H9 (cell line): ENCODE data around the gene ZNF526. TPM values are rescaled to one million over a fixed set of nuclear protein-coding genes. Genes with fewer than 3 reads are reported as not detected.

Source experiments
- DNase-seq: peaks from one replicate; pipeline ENCODE4 v3.0.0-alpha.2; 2017
- H2AFZ ChIP-seq: one replicate; pipeline ENCODE4 v1.6.1; 2013; ENCODE audit warnings: mild to moderate bottlenecking, low read length, control low read depth, moderate library complexity
- H2AK5ac ChIP-seq: 2 replicates; pipeline ENCODE4 v1.6.1; 2013; ENCODE audit warnings: low read length, control low read depth, mixed read lengths; ENCODE audit not compliant: insufficient read length
- H2BK120ac ChIP-seq: one replicate; pipeline ENCODE4 v1.6.1; 2013; ENCODE audit warnings: low read depth, mild to moderate bottlenecking, low read length, control low read depth, inconsistent platforms; ENCODE audit not compliant: poor library complexity, severe bottlenecking
- H2BK12ac ChIP-seq: 2 replicates; pipeline ENCODE4 v1.6.1; 2013; ENCODE audit warnings: low read length, control low read depth, mixed read lengths, low read depth; ENCODE audit not compliant: insufficient read length
- H2BK15ac ChIP-seq: 2 replicates; pipeline ENCODE4 v1.6.1; 2013; ENCODE audit warnings: low read depth, low read length, control low read depth
- H2BK20ac ChIP-seq: one replicate; pipeline ENCODE4 v1.6.1; 2013; ENCODE audit warnings: low read depth, mild to moderate bottlenecking, low read length, control low read depth, inconsistent platforms; ENCODE audit not compliant: poor library complexity, severe bottlenecking
- H2BK5ac ChIP-seq: 2 replicates; pipeline ENCODE4 v1.6.1; 2013; ENCODE audit warnings: low read length, control low read depth, mixed read lengths; ENCODE audit not compliant: insufficient read length
- H3K14ac ChIP-seq: 2 replicates; pipeline ENCODE4 v1.6.1; 2013; ENCODE audit warnings: low read length, control low read depth; ENCODE audit not compliant: insufficient read depth
- H3K18ac ChIP-seq: 2 replicates; pipeline ENCODE4 v1.6.1; 2013; ENCODE audit warnings: low read depth, mild to moderate bottlenecking, mixed read lengths, low read length, control low read depth; ENCODE audit not compliant: insufficient read length
- H3K23ac ChIP-seq: 2 replicates; pipeline ENCODE4 v1.6.1; 2013; ENCODE audit warnings: low read length, control low read depth, mixed read lengths, low read depth; ENCODE audit not compliant: insufficient read length
- H3K23me2 ChIP-seq: 2 replicates; pipeline ENCODE4 v1.6.1; 2013; ENCODE audit warnings: low read depth, mild to moderate bottlenecking, mixed read lengths, low read length, control low read depth; ENCODE audit not compliant: insufficient read length, poor library complexity, severe bottlenecking
- H3K27ac ChIP-seq: 2 replicates; pipeline ENCODE4 v1.5.1; 2013; ENCODE audit warnings: low read length, control low read depth, mixed read lengths, low read depth; ENCODE audit not compliant: insufficient read length
- H3K27me3 ChIP-seq: 2 replicates; pipeline ENCODE4 v1.6.1; 2013; ENCODE audit warnings: low read length, control low read depth, inconsistent platforms; ENCODE audit not compliant: insufficient read depth
- H3K4ac ChIP-seq: 2 replicates; pipeline ENCODE4 v1.6.1; 2013; ENCODE audit warnings: low read depth, mild to moderate bottlenecking, control low read depth, inconsistent platforms, low read length, moderate library complexity
- H3K4me1 ChIP-seq: 2 replicates; pipeline ENCODE4 v1.6.1; 2013; ENCODE audit warnings: low read length, control low read depth, inconsistent platforms; ENCODE audit not compliant: insufficient read depth
- H3K4me2 ChIP-seq: 2 replicates; pipeline ENCODE4 v1.6.1; 2013; ENCODE audit warnings: low read length, control low read depth, mixed read lengths; ENCODE audit not compliant: insufficient read length, insufficient read depth
- H3K56ac ChIP-seq: 2 replicates; pipeline ENCODE4 v1.6.1; 2013; ENCODE audit warnings: low read depth, mild to moderate bottlenecking, mixed read lengths, low read length, control low read depth; ENCODE audit not compliant: insufficient read length
- H3K79me1 ChIP-seq: 2 replicates; pipeline ENCODE4 v1.6.1; 2013; ENCODE audit warnings: low read depth, mild to moderate bottlenecking, moderate library complexity, low read length, control low read depth, inconsistent platforms; ENCODE audit not compliant: insufficient read depth, poor library complexity, severe bottlenecking
- H3K79me2 ChIP-seq: 2 replicates; pipeline ENCODE4 v1.6.1; 2013; ENCODE audit warnings: low read length, control low read depth, inconsistent platforms; ENCODE audit not compliant: insufficient read depth
- H3K9ac ChIP-seq: 2 replicates; pipeline ENCODE4 v1.6.1; 2013; ENCODE audit warnings: low read length, control low read depth, mixed read lengths; ENCODE audit not compliant: insufficient read length; ENCODE audit errors: extremely low read depth
- H3K9me3 ChIP-seq: one replicate; pipeline ENCODE4 v1.6.1; 2013; ENCODE audit warnings: low read depth, low read length, inconsistent platforms; ENCODE audit not compliant: control insufficient read depth
- H3T11ph ChIP-seq: one replicate; pipeline ENCODE4 v1.6.1; 2013; ENCODE audit warnings: mild to moderate bottlenecking, low read length, control low read depth, inconsistent platforms
- H4K20me1 ChIP-seq: one replicate; pipeline ENCODE4 v1.6.1; 2013; ENCODE audit not compliant: control insufficient read depth, insufficient read length, insufficient read depth
- H4K5ac ChIP-seq: 2 replicates; pipeline ENCODE4 v1.6.1; 2013; ENCODE audit warnings: low read depth, mild to moderate bottlenecking, mixed read lengths, low read length, control low read depth; ENCODE audit not compliant: insufficient read length
- H4K8ac ChIP-seq: replicated peaks from 2 replicates; pipeline ENCODE4 v1.6.1; 2013; ENCODE audit warnings: low read length, control low read depth, mixed read lengths, low read depth; ENCODE audit not compliant: insufficient read length
- H4K91ac ChIP-seq: 2 replicates; pipeline ENCODE4 v1.6.1; 2013; ENCODE audit warnings: low read depth, mild to moderate bottlenecking, moderate library complexity, mixed read lengths, low read length, control low read depth; ENCODE audit not compliant: insufficient read length
- H3K27ac Mint-ChIP-seq, 3 experiments: 2 replicates in 2 of 3; 3 replicates in 1 of 3; pipeline ENCODE4 v1.8.0; 2020 to 2021; ENCODE audit warnings: mixed read lengths in 3 of 3, mild to moderate bottlenecking in 1 of 3, moderate library complexity in 1 of 3
- H3K27me3 Mint-ChIP-seq: 2 replicates; pipeline ENCODE4 v1.8.0; 2021; ENCODE audit warnings: low read depth, mild to moderate bottlenecking, moderate library complexity, mixed read lengths
- H3K36me3 Mint-ChIP-seq, 3 experiments: 2 replicates in 2 of 3; 3 replicates in 1 of 3; pipeline ENCODE4 v1.8.0; 2020 to 2021; ENCODE audit warnings: low read depth in 3 of 3, mixed read lengths in 3 of 3; ENCODE audit not compliant: insufficient read depth in 1 of 3
- H3K4me1 Mint-ChIP-seq, 2 experiments: 2 replicates each; pipeline ENCODE4 v1.8.0; 2020; ENCODE audit warnings: mixed read lengths in 2 of 2
- H3K4me3 Mint-ChIP-seq, 2 experiments: 2 replicates in 1 of 2; 3 replicates in 1 of 2; pipeline ENCODE4 v1.8.0; 2020 to 2021; ENCODE audit warnings: mild to moderate bottlenecking in 2 of 2, mixed read lengths in 2 of 2, moderate library complexity in 1 of 2
- H3K9me3 Mint-ChIP-seq, 2 experiments: 2 replicates in 1 of 2; 3 replicates in 1 of 2; pipeline ENCODE4 v1.8.0; 2020; ENCODE audit warnings: mild to moderate bottlenecking in 2 of 2, mixed read lengths in 2 of 2, moderate library complexity in 1 of 2
- CTCF ChIP-seq: fragments of 200-600 bp; sonication (generic); conservative IDR thresholded peaks from 3 replicates; pipeline ENCODE4 v1.8.0; 2021; ENCODE audit warnings: antibody characterized with exemption, mild to moderate bottlenecking
- WGBS: extraction: QIAGEN DNeasy Blood & Tissue Kit; methylation state at CpG from one replicate; pipeline ENCODE4 v1.1.7; 2013; ENCODE audit warnings: missing lambda C conversion rate, low lambda C conversion rate, mixed read lengths; ENCODE audit not compliant: insufficient read length; ENCODE audit errors: extremely low coverage; 5-methylcytosine and 5-hydroxymethylcytosine counted together
- total RNA-seq: library from RNA; stranded (reverse); gene quantifications from 2 replicates; pipeline ENCODE4 v1.2.1, GENCODE V29; 2021

Gene ZNF526
- total RNA-seq, 1 experiment from 2014 or later: 20.5 TPM

- Histone ChIP-seq H3T11ph (no peak overlapping the region), H4K91ac (no peak overlapping the region), H2AK5ac (no peak overlapping the region), H2BK5ac (no peak overlapping the region), H4K5ac (no peak overlapping the region), H3K79me1 (no peaks in the 10 kb centered on the region), H4K20me1 (no peaks in the 10 kb centered on the region), H2AFZ (no peak overlapping the region), H3K18ac (no peak overlapping the region), H3K9me3 (no peaks in the 10 kb centered on the region), H3K27me3 (no peaks in the 10 kb centered on the region), H3K4ac (no peak overlapping the region), H3K56ac (no peak overlapping the region), H3K79me2 (no peaks in the 10 kb centered on the region; the same call in 1 of the 2 replicates), H4K8ac (no peak overlapping the region), H3K23ac (no peak overlapping the region), H2BK12ac (no peak overlapping the region), H3K14ac (no peak overlapping the region), H2BK15ac (no peak overlapping the region), H3K4me1 (no peaks in the 10 kb centered on the region), H2BK20ac (no peak overlapping the region), H3K27ac (no peak overlapping the region), H3K9ac (no peak overlapping the region), H3K23me2 (peaks cover 4% of the 10 kb centered on the region), H2BK120ac (no peak overlapping the region), H3K4me2 (no peak overlapping the region)
- H3K27me3 Mint-ChIP-seq: no peaks in the 10 kb centered on the region; the same call in 1 of the 2 replicates
- no CpG with 5 or more reads among the region's 10 CpGs for WGBS
- DNase-seq: no peak
- H3K27ac Mint-ChIP-seq: no peak overlapping the region
- H3K4me3 Mint-ChIP-seq: peak overlapping the region in 1 of 2 experiments; percentile 63; a peak in 2 of 5 replicates
- H3K9me3 Mint-ChIP-seq: no peaks in the 10 kb centered on the region
- peaks cover 8 to 16% of the 10 kb centered on the region in 2 experiments for H3K4me1 Mint-ChIP-seq
- TF ChIP-seq CTCF: no peak
- peaks cover 22 to 41% (median 40%) of the 10 kb centered on the region in 3 experiments for H3K36me3 Mint-ChIP-seq
Measured at GRCh38 chr19:42239544-42240220, 19.6 kb downstream of the ZNF526 start.
